CD4-positive, alpha-beta T cell (primary cell): ENCODE results near the gene OSCP1. TPM values are rescaled to one million over a fixed set of nuclear protein-coding genes. Genes with fewer than 3 reads are reported as not detected.

Source experiments
- ATAC-seq: fragments of 200-7000 bp; cut with Tn5 transposase; one replicate; pipeline ENCODE4 v1.10.0; 2022; ENCODE audit warnings: mild to moderate bottlenecking; ENCODE audit not compliant: poor library complexity
- CTCF ChIA-PET: fragments of 350-600 bp; sonication (Branson Sonifier 250); formaldehyde crosslinking; loops from one replicate; lab custom pipeline; 2021; ENCODE audit warnings: antibody characterized with exemption, inconsistent platforms; lab: Charles Lee
- POLR2A ChIA-PET: fragments of 350-600 bp; sonication (Branson Sonifier 250); formaldehyde crosslinking; loops from one replicate; lab custom pipeline; 2021; ENCODE audit warnings: antibody characterized with exemption, inconsistent platforms; lab: Charles Lee
- DNase-seq, 14 experiments: peaks; one replicate each; pipeline ENCODE4 v3.0.0-alpha.2; 2013 to 2020; ENCODE audit warnings: mixed read lengths in 2 of 14
- H3K27ac ChIP-seq, 2 donors: one replicate each; pipeline versions ENCODE4 v1.5.1 to v1.7.0; 2013; ENCODE audit warnings: low read length in 2 of 2, low read depth in 1 of 2, mild to moderate bottlenecking in 1 of 2
- H3K27me3 ChIP-seq, 2 experiments: 1 replicate in 1 of 2; 2 replicates in 1 of 2; pipeline versions ENCODE4 v1.6.1 to v1.7.0; 2013; ENCODE audit warnings: low read length in 2 of 2, control low read depth in 1 of 2, mild to moderate bottlenecking in 1 of 2, moderate library complexity in 1 of 2; ENCODE audit not compliant: insufficient read depth in 2 of 2, control insufficient read depth in 1 of 2
- H3K36me3 ChIP-seq: one replicate; pipeline ENCODE4 v1.6.1; 2013; ENCODE audit warnings: low read length, control low read depth; ENCODE audit not compliant: insufficient read depth
- H3K4me1 ChIP-seq: one replicate; pipeline ENCODE4 v1.6.1; 2013; ENCODE audit warnings: low read length, control low read depth; ENCODE audit not compliant: insufficient read depth
- H3K4me3 ChIP-seq: one replicate; pipeline ENCODE4 v1.5.1; 2013; ENCODE audit warnings: mild to moderate bottlenecking, low read length, moderate library complexity
- H3K9me3 ChIP-seq, 2 experiments: 1 replicate in 1 of 2; 2 replicates in 1 of 2; pipeline versions ENCODE4 v1.6.1 to v1.7.0; 2013; ENCODE audit warnings: low read length in 2 of 2, mild to moderate bottlenecking in 2 of 2, control low read depth in 1 of 2, moderate library complexity in 1 of 2; ENCODE audit not compliant: control insufficient read depth in 1 of 2, insufficient read depth in 1 of 2
- H3K27ac Mint-ChIP-seq: one replicate; pipeline ENCODE4 v1.8.0; 2020; ENCODE audit warnings: mixed read lengths
- H3K27me3 Mint-ChIP-seq: one replicate; pipeline ENCODE4 v1.8.0; 2021; ENCODE audit warnings: mixed read lengths
- H3K36me3 Mint-ChIP-seq: one replicate; pipeline ENCODE4 v1.8.0; 2021; ENCODE audit warnings: low read depth, mixed read lengths
- H3K4me1 Mint-ChIP-seq: one replicate; pipeline ENCODE4 v1.8.0; 2021; ENCODE audit warnings: low read depth, mixed read lengths
- H3K4me3 Mint-ChIP-seq: one replicate; pipeline ENCODE4 v1.8.0; 2020; ENCODE audit warnings: mild to moderate bottlenecking, mixed read lengths
- H3K9me3 Mint-ChIP-seq: one replicate; pipeline ENCODE4 v1.8.0; 2020; ENCODE audit warnings: mixed read lengths
- CTCF ChIP-seq: fragments of 200-600 bp; IDR thresholded peaks from one replicate; pipeline ENCODE4 v1.8.0; 2022; ENCODE audit warnings: antibody characterized with exemption, mild to moderate bottlenecking
- intact Hi-C, 2 experiments: fragments of 100-400 bp; cut with DNase I in 1 of 2; cut with micrococcal nuclease in 1 of 2; formaldehyde crosslinking; loops; one replicate each; pipeline versions ENCODE4 v1.15.1 to v1.9.0; 2023 to 2025; cut with DNase I, micrococcal nuclease
- total RNA-seq, 174 experiments: library from RNA in 2 of 174; stranded (reverse) in 2 of 174; gene quantifications; one replicate each; pipeline ENCODE4 v1.2.3 and lab custom pipeline; 2021 to 2026

The OSCP1 gene
- total RNA-seq, 2 experiments from 2014 or later, result 0.82 to 2.4 TPM

GRCh38 chr1:36400514-36400824 lies 49.8 kb downstream of the OSCP1 start:
- DNase-seq (peak in 1 of 14 experiments; percentile 36), ATAC-seq (no peak)
- no peak for TF ChIP-seq CTCF
- Mint-ChIP-seq H3K27me3 (no peaks in the 10 kb centered on the region), H3K36me3 (peaks cover 8% of the 10 kb centered on the region), H3K9me3 (no peaks in the 10 kb centered on the region), H3K4me3 (no peak overlapping the region), H3K4me1 (peaks cover 27% of the 10 kb centered on the region), H3K27ac (no peak overlapping the region)
- no peaks in the 10 kb centered on the region for H3K36me3 ChIP-seq
- H3K9me3 ChIP-seq, result peaks cover 0 to 6% of the 10 kb centered on the region in 2 experiments
- peaks cover 35% of the 10 kb centered on the region for H3K4me1 ChIP-seq
- H3K27me3 ChIP-seq, result no peaks in the 10 kb centered on the region
- intact Hi-C loops, result no loop called here
- ChIA-PET CTCF (interaction anchor here (1.0 to 1.5 kb wide), 2 partner anchors 12 to 14 kb away, joined by 3 to 6 read pairs; no protein-coding TSS in a partner anchor), POLR2A (interaction anchor here (1.1 kb wide), 1 partner anchor 19 kb away, joined by 4 read pairs; no protein-coding TSS in a partner anchor)
- no peak overlapping the region for H3K27ac ChIP-seq
- H3K4me3 ChIP-seq, result no peak overlapping the region

- peak overlapping the region; percentile 72 to 85 for H3K27ac ChIP-seq
- no peak for ATAC-seq
- Mint-ChIP-seq H3K4me3 (peak overlapping the region; percentile 97), H3K27ac (peak overlapping the region; percentile 92), H3K9me3 (no peaks in the 10 kb centered on the region), H3K4me1 (peaks cover 27% of the 10 kb centered on the region), H3K27me3 (no peaks in the 10 kb centered on the region), H3K36me3 (peaks cover 9% of the 10 kb centered on the region)
- H3K4me1 ChIP-seq, result peaks cover 39% of the 10 kb centered on the region
- intact Hi-C loops, result no loop called here
- TF ChIP-seq CTCF, result no peak
- no peak for DNase-seq
- peak overlapping the region; percentile 84 for H3K4me3 ChIP-seq
- H3K9me3 ChIP-seq, result peaks cover 0 to 6% of the 10 kb centered on the region in 2 experiments
- ChIA-PET POLR2A (interaction anchor here (0.6 to 2.6 kb wide), 7 partner anchors 12 to 174 kb away, joined by 3 to 22 read pairs (median 5); partner anchors contain the start of genes EVA1B and THRAP3), CTCF (interaction anchor here (1.2 to 2.6 kb wide), 3 partner anchors 12 to 92 kb away, joined by 4 to 9 read pairs (median 5); partner anchors contain the start of gene SH3D21)
- peaks cover 8% of the 10 kb centered on the region for H3K36me3 ChIP-seq
- H3K27me3 ChIP-seq, result no peaks in the 10 kb centered on the region
Observed at GRCh38 chr1:36398370-36398977, 51.8 kb downstream of the OSCP1 start.

GRCh38 chr1:36397378-36398230 lies 52.6 kb downstream of the OSCP1 start, which contains the start of gene LSM10:
LSM10 (minus strand) TSS chr1:36397908; CDS start chr1:36394129, 3,779 bp downstream.
- Histone ChIP-seq H3K27me3 (no peaks in the 10 kb centered on the region), H3K4me3 (peak within 1 kb of the TSS; percentile 84), H3K36me3 (peaks cover 16% of the 10 kb centered on the region), H3K9me3 (peaks cover 0 to 6% of the 10 kb centered on the region in 2 experiments), H3K4me1 (peaks cover 44% of the 10 kb centered on the region), H3K27ac (peak within 1 kb of the TSS; percentile 72 to 85)
- no peak for TF ChIP-seq CTCF
- DNase-seq (peak; percentile 76 to 96 (median 88)), ATAC-seq (peak; percentile 93)
- peaks cover 17% of the 10 kb centered on the region for H3K36me3 Mint-ChIP-seq
- POLR2A ChIA-PET, result interaction anchor here (0.6 to 2.6 kb wide), 19 partner anchors 9 to 247 kb away, joined by 3 to 22 read pairs (median 4); partner anchors contain the start of genes EVA1B, MRPS15, STK40 and THRAP3
- no peaks in the 10 kb centered on the region for H3K9me3 Mint-ChIP-seq
- H3K27ac Mint-ChIP-seq, result peak within 1 kb of the TSS; percentile 92
- H3K4me3 Mint-ChIP-seq, result peak within 1 kb of the TSS; percentile 97
- CTCF ChIA-PET, result interaction anchor here (0.6 to 2.6 kb wide), 7 partner anchors 11 to 697 kb away, joined by 3 to 9 read pairs (median 4); partner anchors contain the start of gene SH3D21
- intact Hi-C loops, result loop anchor here (1.0 to 2.0 kb wide), 2 partner anchors 11 to 67 kb away; partner anchors contain the start of gene MRPS15 (in 1 of the 2)
- no peaks in the 10 kb centered on the region for H3K27me3 Mint-ChIP-seq
- H3K4me1 Mint-ChIP-seq, result peaks cover 34% of the 10 kb centered on the region
